D341Med (cell line): Measurements from ENCODE around the gene TSPYL6.

Experiments
- DNase-seq: peaks from one replicate; pipeline ENCODE4 v3.0.0; 2012; ENCODE audit warnings: low spot score

Gene TSPYL6

GRCh38 chr2:54255230-54256090 lies 569 bp downstream of the TSPYL6 start:
- no peak for DNase-seq

- no peak for DNase-seq
These were observed 1.8 kb downstream of the TSPYL6 start for GRCh38 chr2:54254180-54254579.

- no peak for DNase-seq
These were observed 6.4 kb downstream of the TSPYL6 start for GRCh38 chr2:54249629-54250028.

GRCh38 chr2:54247115-54247514 lies 8.9 kb downstream of the TSPYL6 start:
- no peak for DNase-seq

GRCh38 chr2:54240515-54241469 lies 15.2 kb downstream of the TSPYL6 start:
- no peak for DNase-seq

- no peak for DNase-seq
These were observed 16.6 kb downstream of the TSPYL6 start for GRCh38 chr2:54239427-54239826.

- no peak for DNase-seq
These were observed 18.6 kb downstream of the TSPYL6 start for GRCh38 chr2:54237428-54237827.

GRCh38 chr2:54233832-54234649 lies 22.0 kb downstream of the TSPYL6 start:
- DNase-seq = no peak

- no peak for DNase-seq
These were observed 27.1 kb downstream of the TSPYL6 start for GRCh38 chr2:54228945-54229344.

GRCh38 chr2:54227798-54228197 lies 28.2 kb downstream of the TSPYL6 start:
- DNase-seq = no peak

GRCh38 chr2:54226260-54226659 lies 29.8 kb downstream of the TSPYL6 start:
- no peak for DNase-seq

- DNase-seq = no peak
These were observed 31.0 kb downstream of the TSPYL6 start for GRCh38 chr2:54224997-54225396.

GRCh38 chr2:54213082-54213481 lies 42.9 kb downstream of the TSPYL6 start:
- DNase-seq = no peak

- no peak for DNase-seq
These were observed 43.6 kb downstream of the TSPYL6 start for GRCh38 chr2:54212456-54212855.

GRCh38 chr2:54209379-54209778 lies 46.6 kb downstream of the TSPYL6 start:
- DNase-seq = no peak

- DNase-seq = no peak
These were observed 47.4 kb downstream of the TSPYL6 start for GRCh38 chr2:54208364-54209240.

GRCh38 chr2:54207666-54208195 lies 48.3 kb downstream of the TSPYL6 start:
- DNase-seq = no peak

- peak; percentile 32 for DNase-seq
These were observed 49.4 kb downstream of the TSPYL6 start for GRCh38 chr2:54206596-54206995.

- no peak for DNase-seq
These were observed 51.6 kb downstream of the TSPYL6 start for GRCh38 chr2:54204476-54204875.
